NCI-H2081 treated with DMSO at 0.1 percent for 48 hours (cell line): ENCODE results near the gene PCDHGA3.
"Not testable (repeated sequence)": the region's sequence is repeated elsewhere in the genome, so short reads cannot be mapped to it uniquely, and the experiment has no call there.

Source experiments
- DNase-seq: peaks from one replicate; lab custom pipeline; 2025; lab: John Stamatoyannopoulos, UW

PCDHGA3 gene

GRCh38 chr5:141343242-141343952 is at the start of gene PCDHGA3:
PCDHGA3 (plus strand) TSS chr5:141343829; CDS start chr5:141344034, 205 bp downstream.
- no peak for DNase-seq

- DNase-seq, result no peak
Measured at GRCh38 chr5:141298376-141298775, 45.3 kb upstream of the PCDHGA3 start.

GRCh38 chr5:141303756-141304155 is 39.9 kb upstream of the PCDHGA3 start, which contains the start of gene SLC25A2:
SLC25A2 (minus strand) TSS chr5:141304049; CDS start chr5:141303865, 184 bp downstream.
- no peak for DNase-seq

- no peak for DNase-seq
Measured at GRCh38 chr5:141306630-141307029, 37.0 kb upstream of the PCDHGA3 start.

- no peak for DNase-seq
Measured at GRCh38 chr5:141313711-141314110, 29.9 kb upstream of the PCDHGA3 start.

GRCh38 chr5:141316963-141317362 is 26.7 kb upstream of the PCDHGA3 start:
- DNase-seq, result not testable (repeated sequence)

GRCh38 chr5:141319202-141319601 is 24.4 kb upstream of the PCDHGA3 start:
- DNase-seq, result no peak

GRCh38 chr5:141319699-141320098 is 23.9 kb upstream of the PCDHGA3 start:
- DNase-seq, result no peak

- DNase-seq, result peak; percentile 44
Measured at GRCh38 chr5:141320225-141321169, 23.1 kb upstream of the PCDHGA3 start, which contains the start of gene TAF7. TAF7 (minus strand) TSS chr5:141320784; CDS start chr5:141320044, 740 bp downstream.

GRCh38 chr5:141322261-141322660 is 21.4 kb upstream of the PCDHGA3 start:
- no peak for DNase-seq

- DNase-seq, result peak; percentile 48
Measured at GRCh38 chr5:141326088-141326854, 17.4 kb upstream of the PCDHGA3 start.

GRCh38 chr5:141328231-141328630 is 15.4 kb upstream of the PCDHGA3 start:
- no peak for DNase-seq

GRCh38 chr5:141330299-141331080 is 13.1 kb upstream of the PCDHGA3 start, which contains the start of gene PCDHGA1:
PCDHGA1 (plus strand) TSS chr5:141330514.
- DNase-seq, result no peak

GRCh38 chr5:141332571-141332970 is 11.1 kb upstream of the PCDHGA3 start:
- not testable (repeated sequence) for DNase-seq

- DNase-seq, result no peak
Measured at GRCh38 chr5:141338538-141339306, 4.9 kb upstream of the PCDHGA3 start, which contains the start of gene PCDHGA2. PCDHGA2 (plus strand) TSS chr5:141338760.

- not testable (repeated sequence) for DNase-seq
Measured at GRCh38 chr5:141340781-141341354, 2.8 kb upstream of the PCDHGA3 start.

- DNase-seq, result no peak
Measured at GRCh38 chr5:141342773-141343172, 856 bp upstream of the PCDHGA3 start.

- no peak for DNase-seq
Measured at GRCh38 chr5:141343953-141344463, 379 bp downstream of the PCDHGA3 start.

- DNase-seq, result no peak
Measured at GRCh38 chr5:141345327-141345726, 1.7 kb downstream of the PCDHGA3 start.
